Thoracic aorta endothelial cell (primary cell): ENCODE measurements around the gene ZCCHC10. TPM values are rescaled to one million over a fixed set of nuclear protein-coding genes. Genes with fewer than 3 reads are reported as not detected.

Experiments
- small RNA-seq: library from RNA; depleted of rRNA; stranded (forward); fragments of <200 nt; gene quantifications from one replicate; pipeline ENCODE3, GENCODE V24; 2012
- total RNA-seq: library from RNA; depleted of rRNA; stranded (reverse); fragments of >200 nt; gene quantifications from 2 replicates; pipeline ENCODE4 v1.2.3, GENCODE V29; 2012

The ZCCHC10 gene
- total RNA-seq = 18.0 and 26.1 TPM in 2 replicates

DNA sequence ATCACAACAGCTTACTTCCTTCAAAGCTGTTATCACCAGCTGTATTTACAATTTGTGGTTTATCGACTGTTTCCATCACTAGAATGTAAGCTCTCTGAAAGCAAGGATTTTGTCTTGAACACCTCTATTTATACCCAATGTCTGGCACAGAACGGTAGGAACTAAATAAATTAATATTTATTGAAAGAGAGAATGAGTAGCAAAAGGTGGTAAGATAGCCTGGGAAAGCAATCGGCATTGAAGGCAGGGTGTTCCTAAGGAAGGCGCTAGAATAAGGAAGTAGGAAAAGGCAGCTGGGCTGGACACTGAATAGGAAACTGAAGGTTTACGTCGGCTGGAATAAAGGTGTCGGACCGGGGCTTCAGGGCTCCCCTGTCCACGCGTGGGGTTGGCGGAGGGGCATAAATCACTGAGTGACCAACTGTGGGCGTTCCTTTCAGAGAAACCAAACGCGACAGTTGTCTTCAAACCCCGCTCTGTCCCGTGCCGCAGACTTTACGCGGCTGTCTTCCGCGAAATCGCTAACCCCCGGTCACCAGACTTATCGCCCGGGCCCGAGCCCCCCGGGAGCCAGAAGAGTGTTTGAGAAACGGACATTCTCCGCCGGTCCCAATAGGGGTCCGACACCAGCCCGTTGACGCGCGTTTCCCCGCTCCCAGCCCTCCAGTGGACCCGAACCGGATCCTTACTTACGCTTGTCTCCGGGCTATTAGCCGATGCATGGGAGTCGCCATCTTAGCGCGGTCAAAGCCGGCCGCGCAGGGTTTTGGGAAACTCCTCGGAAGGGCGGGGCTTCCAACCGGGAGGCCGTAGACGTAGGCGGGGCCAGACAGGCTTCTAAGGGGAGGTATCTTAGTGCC lies at the start of gene ZCCHC10:
TSS of gene ZCCHC10 (minus strand) at position 746 of the 860 bp plus-strand sequence. CDS start at position 734, 12 bp downstream.

DNA sequence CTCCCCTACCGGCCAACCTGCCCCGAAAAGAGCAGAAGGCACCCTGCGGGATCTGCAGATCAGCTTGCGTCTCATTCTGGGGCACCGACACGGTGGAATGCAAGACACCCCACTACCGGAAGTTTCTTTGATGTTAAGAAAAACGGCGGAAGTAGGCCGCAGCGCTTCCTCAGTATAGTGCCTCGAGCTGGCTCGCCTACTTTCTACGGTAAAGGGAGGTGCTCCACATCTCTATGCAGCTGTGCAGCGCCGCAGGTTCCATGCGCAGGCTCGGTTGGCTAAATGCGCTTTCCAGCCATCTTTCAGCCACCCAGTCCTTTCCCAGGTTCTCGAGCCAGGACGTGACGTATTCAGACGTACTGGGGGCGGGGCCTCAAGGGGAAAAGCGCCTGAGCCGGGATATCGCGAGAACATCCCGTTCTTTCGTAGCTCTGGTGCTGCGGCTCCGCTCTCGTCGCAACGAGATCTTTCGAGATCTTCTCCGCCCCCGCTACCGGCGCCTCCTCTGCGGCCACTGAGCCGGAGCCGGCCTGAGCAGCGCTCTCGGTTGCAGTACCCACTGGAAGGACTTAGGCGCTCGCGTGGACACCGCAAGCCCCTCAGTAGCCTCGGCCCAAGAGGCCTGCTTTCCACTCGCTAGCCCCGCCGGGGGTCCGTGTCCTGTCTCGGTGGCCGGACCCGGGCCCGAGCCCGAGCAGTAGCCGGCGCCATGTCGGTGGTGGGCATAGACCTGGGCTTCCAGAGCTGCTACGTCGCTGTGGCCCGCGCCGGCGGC lies 25.4 kb upstream of the ZCCHC10 start, which contains the start of gene HSPA4:
TSS of gene HSPA4 (plus strand) at position 472 of the 775 bp plus-strand sequence. CDS start at position 710, 238 bp downstream.

DNA sequence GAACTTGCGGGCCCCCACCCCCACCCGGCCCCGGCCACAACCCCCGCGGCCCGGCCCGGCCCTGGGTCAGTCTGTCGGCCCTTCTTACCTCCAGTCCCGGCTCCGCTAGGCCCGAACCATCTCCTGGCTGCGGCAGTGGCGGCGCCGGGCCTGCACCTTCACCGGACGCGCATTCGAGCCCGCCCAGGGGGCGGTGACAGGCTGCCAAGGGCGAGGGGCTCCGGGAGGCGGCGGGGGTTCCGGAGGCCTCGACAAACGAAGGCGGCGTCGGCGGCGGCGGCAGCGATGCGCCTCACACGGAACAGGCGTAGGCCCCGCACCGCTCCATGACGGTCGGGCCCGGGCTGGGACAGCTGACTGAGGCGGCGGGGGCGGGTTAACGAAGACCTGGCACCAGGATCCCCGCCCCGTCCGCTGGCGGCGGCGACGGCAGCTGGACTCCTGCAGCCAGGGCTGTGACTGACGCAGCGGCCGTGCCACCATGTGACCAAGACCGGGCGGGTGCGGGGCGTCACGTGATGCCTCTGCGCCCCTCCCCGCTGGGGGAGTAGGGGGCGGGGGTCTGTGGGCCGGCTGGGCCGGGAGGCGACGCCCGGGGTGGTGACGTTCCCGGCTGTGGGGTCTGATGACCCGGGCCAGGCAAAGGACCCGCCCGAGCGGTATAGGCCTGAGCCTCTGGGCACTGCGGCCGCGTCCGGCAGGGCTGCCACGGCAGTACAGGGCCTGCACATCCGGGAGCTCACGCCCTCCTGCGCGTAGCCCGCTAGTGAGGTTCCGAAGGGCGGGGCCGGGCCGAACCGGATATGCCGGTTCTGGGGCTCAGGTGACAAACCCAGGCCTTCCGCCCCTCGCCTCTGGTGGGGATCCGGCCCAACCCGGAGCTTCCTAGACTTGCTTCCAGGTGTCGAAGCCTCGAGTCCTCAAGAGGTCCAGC lies 62.9 kb downstream of the ZCCHC10 start, which contains the start of gene AFF4:
TSS of gene AFF4 (minus strand) at position 464 of the 934 bp plus-strand sequence. CDS start 26,445 bp downstream, outside the sequence.

Small RNAs within 50 kb of the gene (small RNA-seq; reads per million reads assigned to genes)
- not detected for gene AC113410.1
- gene AC113410.3 = 0.56 reads per million
- not detected for gene ATP6V0E1P1
- not detected for gene RF00019

Other genes starting within 250 kb of the ZCCHC10 start
- 48.0 and 58.6 TPM in 2 replicates for gene SEPTIN8, start 249.3 kb downstream of the ZCCHC10 start, total RNA-seq
- gene SOWAHA, start 213.2 kb downstream of the ZCCHC10 start, total RNA-seq = not detected in 2 replicates
- 5.3 and 8.5 TPM in 2 replicates for gene SHROOM1, start 195.9 kb downstream of the ZCCHC10 start, total RNA-seq
- gene GDF9, start 160.1 kb downstream of the ZCCHC10 start, total RNA-seq = under 0.01 and 0.14 TPM in 2 replicates
- gene UQCRQ, start 159.9 kb downstream of the ZCCHC10 start, total RNA-seq = 67.9 and 92.2 TPM in 2 replicates
- 0.50 and 0.53 TPM in 2 replicates for gene LEAP2, start 152.9 kb downstream of the ZCCHC10 start, total RNA-seq
- 97.6 and 99.3 TPM in 2 replicates for gene AFF4, start 62.9 kb downstream of the ZCCHC10 start, total RNA-seq
- gene HSPA4, start 25.5 kb upstream of the ZCCHC10 start, total RNA-seq = 191 and 222 TPM in 2 replicates